K562 (cell line): ENCODE measurements around the gene MGAT4D. TPM values are rescaled to one million over a fixed set of nuclear protein-coding genes. Genes with fewer than 3 reads are reported as not detected.

Source experiments
- ATAC-seq: fragments of 200-7000 bp; cut with Tn5 transposase; 3 replicates; pipeline ENCODE4 v1.9.1; 2020; ENCODE audit warnings: moderate library complexity
- Bru-seq: library from RNA; stranded (reverse); fragments of 400-500 nt; gene quantifications from one replicate; lab custom pipeline; 2021; lab: Mats Ljungman, UMichigan
- BruChase-seq, 2 experiments: library from RNA; stranded (reverse); fragments of 400-500 nt; gene quantifications; one replicate each; lab custom pipeline; 2021; lab: Mats Ljungman, UMichigan
- BruUV-seq: library from RNA; stranded (reverse); fragments of 400-500 nt; replicated peaks from 2 replicates; lab custom pipeline; 2021; lab: Mats Ljungman, UMichigan
- CTCF ChIA-PET: fragments of 300-600 bp; formaldehyde crosslinking; extraction: SDS; loops from one replicate; lab custom pipeline; 2021; ENCODE audit warnings: low intra/inter-chr PET ratio; lab: Yijun Ruan, JAX
- POLR2A ChIA-PET: fragments of 300-600, 350-650 bp; sonication (Branson Sonifier 250); formaldehyde crosslinking; extraction: SDS; loops from one replicate; lab custom pipeline; 2021; ENCODE audit warnings: antibody characterized with exemption, inconsistent platforms; lab: Yijun Ruan, JAX
- DNase-seq, 4 experiments: peaks; one replicate each; pipeline versions ENCODE4 v3.0.0 to v3.0.0-alpha.2; 2011 to 2018; ENCODE audit warnings: low spot score in 3 of 4, mixed read lengths in 3 of 4; ENCODE audit errors: extremely low read depth in 1 of 4
- FAIRE-seq: peaks from 2 replicates; lab custom pipeline; 2011; peaks lifted over from hg19 to GRCh38; lab: Jason Lieb, UNC
- H2AFZ ChIP-seq: 2 replicates; pipeline ENCODE4 v1.6.0; 2011; ENCODE audit warnings: low read depth, low read length, control low read depth, inconsistent platforms
- H3K27ac ChIP-seq: fragments of 200-600 bp; 3 replicates; pipeline ENCODE4 v1.8.0; 2011; ENCODE audit warnings: low read depth, mild to moderate bottlenecking, control low read depth, inconsistent platforms, low read length, moderate library complexity, mixed read lengths; ENCODE audit errors: extremely low read depth
- H3K27me3 ChIP-seq, 2 experiments: fragments of 300-600 bp in 1 of 2; 2 replicates in 1 of 2; 3 replicates in 1 of 2; pipeline versions ENCODE4 v1.6.0 to v1.8.0; 2011; ENCODE audit warnings: inconsistent platforms in 2 of 2, low read length in 2 of 2, mild to moderate bottlenecking in 1 of 2, mixed read lengths in 1 of 2, moderate library complexity in 1 of 2; ENCODE audit not compliant: control insufficient read depth in 2 of 2, insufficient read depth in 2 of 2
- H3K36me3 ChIP-seq: fragments of 300-600 bp; 3 replicates; pipeline ENCODE4 v1.8.0; 2011; ENCODE audit warnings: mild to moderate bottlenecking, low read length, inconsistent platforms; ENCODE audit not compliant: control insufficient read depth, insufficient read depth
- H3K4me1 ChIP-seq, 2 experiments: fragments of 200-600 bp in 1 of 2; replicated peaks in 1 of 2; 2 replicates in 1 of 2; 3 replicates in 1 of 2; pipeline versions ENCODE4 v1.5.1 to v1.8.0; 2011; ENCODE audit warnings: inconsistent platforms in 2 of 2, low read length in 2 of 2, mild to moderate bottlenecking in 1 of 2, mixed read lengths in 1 of 2, moderate library complexity in 1 of 2; ENCODE audit not compliant: control insufficient read depth in 2 of 2, insufficient read depth in 2 of 2
- H3K4me2 ChIP-seq: 2 replicates; pipeline ENCODE4 v1.6.1; 2011; ENCODE audit warnings: low read length, control low read depth, inconsistent platforms, mixed read lengths; ENCODE audit not compliant: insufficient read depth
- H3K4me3 ChIP-seq: fragments of 200-600 bp; sonication (generic), shearing (Covaris generic); 2 replicates; pipeline ENCODE4 v1.5.1; 2016; ENCODE audit warnings: control low read depth, inconsistent platforms
- H3K79me2 ChIP-seq: fragments of 200-600 bp; 3 replicates; pipeline ENCODE4 v1.8.0; 2011; ENCODE audit warnings: low read length, inconsistent platforms; ENCODE audit not compliant: control insufficient read depth, insufficient read depth
- H3K9ac ChIP-seq, 2 experiments: 2 replicates each; pipeline versions ENCODE4 v1.6.0 to v1.6.1; 2011; ENCODE audit warnings: low read depth in 2 of 2, low read length in 2 of 2, control low read depth in 1 of 2, inconsistent platforms in 1 of 2, mild to moderate bottlenecking in 1 of 2, mixed read lengths in 1 of 2; ENCODE audit not compliant: insufficient read depth in 1 of 2
- H3K9me1 ChIP-seq: one replicate; pipeline ENCODE4 v1.6.0; 2011; ENCODE audit warnings: inconsistent platforms, mild to moderate bottlenecking, low read length, moderate library complexity; ENCODE audit not compliant: control insufficient read depth, insufficient read depth
- H3K9me3 ChIP-seq: replicated peaks from 2 replicates; pipeline ENCODE4 v1.5.1; 2011; ENCODE audit warnings: low read depth, low read length, inconsistent platforms; ENCODE audit not compliant: control insufficient read depth, insufficient read depth
- H4K20me1 ChIP-seq: replicated peaks from 2 replicates; pipeline ENCODE4 v1.6.1; 2011; ENCODE audit warnings: low read length, inconsistent platforms, mixed read lengths; ENCODE audit not compliant: control insufficient read depth, insufficient read depth
- AFF4 ChIP-seq: sonication (generic); formaldehyde crosslinking; IDR thresholded peaks from 2 replicates; pipeline ENCODE4 v1.8.0; 2023; ENCODE audit warnings: mild to moderate bottlenecking, missing genetic modification reagents
- EGR1 ChIP-seq: fragments of 450-650 bp; conservative IDR thresholded peaks from 2 replicates; pipeline ENCODE4 v1.6.1; 2017; ENCODE audit warnings: mild to moderate bottlenecking
- GATA2 ChIP-seq: sonication (generic); formaldehyde crosslinking; IDR thresholded peaks from 2 replicates; pipeline ENCODE4 v1.4.0; 2020; ENCODE audit warnings: mild to moderate bottlenecking, missing genetic modification reagents
- HDAC8 ChIP-seq: fragments of 450-650 bp; IDR thresholded peaks from 2 replicates; pipeline ENCODE4 v1.6.1; 2016; ENCODE audit warnings: mild to moderate bottlenecking, missing genetic modification characterization, moderate library complexity, missing compliant biosample characterization
- NCOA6 ChIP-seq: fragments of 450-650 bp; IDR thresholded peaks from 2 replicates; pipeline ENCODE4 v1.6.1; 2017; ENCODE audit warnings: mild to moderate bottlenecking
- NFE2 ChIP-seq: IDR thresholded peaks from 2 replicates; pipeline ENCODE4 v1.6.1; 2014; ENCODE audit warnings: antibody characterized with exemption, low read depth
- NFIX ChIP-seq: fragments of 250-450 bp; sonication (Bioruptor Pico); IDR thresholded peaks from 2 replicates; pipeline ENCODE4 v1.4.0; 2020; ENCODE audit warnings: low read depth, mild to moderate bottlenecking, moderate library complexity
- POLR2G ChIP-seq: fragments of 200-400 bp; formaldehyde crosslinking; IDR thresholded peaks from 2 replicates; pipeline ENCODE4 v1.6.1; 2017; ENCODE audit warnings: low read depth, mild to moderate bottlenecking, antibody characterized with exemption, low read length, moderate library complexity
- RUNX1 ChIP-seq: sonication (generic); IDR thresholded peaks from 2 replicates; pipeline ENCODE4 v1.6.1; 2016; ENCODE audit warnings: antibody characterized with exemption, low read depth
- TRIM24 ChIP-seq, 2 experiments: fragments of 450-650 bp; IDR thresholded peaks; 2 replicates each; pipeline ENCODE4 v1.6.1; 2016
- ZBTB5 ChIP-seq: fragments of 450-650 bp; IDR thresholded peaks from 2 replicates; pipeline ENCODE4 v1.6.1; 2017; ENCODE audit warnings: antibody characterized with exemption
- ZBTB7A ChIP-seq: IDR thresholded peaks from 2 replicates; pipeline ENCODE4 v1.6.1; 2011; ENCODE audit warnings: low read depth, mild to moderate bottlenecking, low read length, moderate library complexity, borderline replicate concordance; ENCODE audit not compliant: control insufficient read depth
- ZNF316 ChIP-seq: fragments of 450-650 bp; IDR thresholded peaks from 2 replicates; pipeline ENCODE4 v1.6.1; 2016
- WGBS: fragments of 100-300 bp; shearing (Covaris generic); methylation state at CpG from one replicate; pipeline ENCODE4 v1.1.6; 2016; ENCODE audit warnings: low coverage, mixed read lengths; ENCODE audit not compliant: insufficient coverage; ENCODE audit errors: missing lambda C conversion rate; 5-methylcytosine and 5-hydroxymethylcytosine counted together
- in situ Hi-C: fragments of 300-500 bp; cut with MboI; formaldehyde crosslinking; loops from 4 replicates; pipeline ENCODE4 v1.15.0; 2018; ENCODE audit warnings: inconsistent platforms, mixed read lengths
- intact Hi-C: fragments of 100-400 bp; cut with micrococcal nuclease; formaldehyde crosslinking; loops from 2 replicates; pipeline ENCODE4 v1.14.2; 2022
- long read RNA-seq, 3 experiments: library from polyadenylated mRNA in 2 of 3; library from RNA in 1 of 3; unstranded in 2 of 3; stranded (forward) in 1 of 3; transcript quantifications; one replicate each; pipeline ENCODE4 v2.0.0, GENCODE V29; 2019 to 2022
- polyA minus RNA-seq, 3 experiments: library from RNA; depleted of rRNA, polyadenylated mRNA; stranded (reverse); fragments of >200 nt; gene quantifications; 2 replicates each; pipeline ENCODE4 v1.2.3, GENCODE V29; 2011
- polyA plus RNA-seq, 8 experiments: library from polyadenylated mRNA; depleted of rRNA in 4 of 8; stranded (reverse) in 5 of 8; unstranded in 3 of 8; fragments of >200 nt; fragmentation: Nextera tagmentation in 2 of 8; fragmentation: Illumina TruSeq in 1 of 8; extraction: Ambion mirVana in 2 of 8; extraction: Trizol in 1 of 8; gene quantifications; 2 replicates each; pipeline versions ENCODE4 v1.2.1 to v1.2.3, GENCODE V29; 2011 to 2014; ENCODE audit warnings: inconsistent platforms in 1 of 8, missing spikeins in 1 of 8
- total RNA-seq, 7 experiments: library from RNA; depleted of rRNA in 6 of 7; stranded (reverse); fragments of >200 nt in 6 of 7; fragmentation: Illumina TruSeq in 2 of 7; extraction: Trizol in 2 of 7; gene quantifications; 2 replicates each; pipeline versions ENCODE4 v1.2.1 to v1.2.3, GENCODE V29; 2011 to 2021; ENCODE audit warnings: low replicate concordance in 1 of 7

MGAT4D gene
- total RNA-seq (2011; cell fraction: chromatin; rRNA removed; ENCODE audit: low replicate concordance) = not detected in 2 replicates
- total RNA-seq (2011; cell fraction: nucleolus; rRNA removed) = not detected in 2 replicates
- not detected in 2 replicates for total RNA-seq (2011; cell fraction: nucleoplasm; rRNA removed)
- total RNA-seq (2014; rRNA removed) = not detected in 2 replicates
- not detected in 2 replicates for total RNA-seq (2014; rRNA removed; fragmentation: Illumina TruSeq; extraction: Trizol)
- total RNA-seq (2015; rRNA removed; fragmentation: Illumina TruSeq; extraction: Trizol) = not detected in 2 replicates
- total RNA-seq (2021) = not detected in 2 replicates
- polyA plus RNA-seq (2011; rRNA removed) = not detected in 2 replicates
- not detected in 2 replicates for polyA plus RNA-seq (2011; cell fraction: cytosol; rRNA removed)
- polyA plus RNA-seq (2011; cell fraction: nucleus; rRNA removed) = not detected in 2 replicates
- polyA plus RNA-seq (2012) = not detected in 2 replicates
- polyA plus RNA-seq (2014; fragmentation: Illumina TruSeq; extraction: Trizol) = not detected in 2 replicates
- not detected for polyA plus RNA-seq (2014; fragmentation: Nextera tagmentation; extraction: Ambion mirVana)
- not detected in 2 replicates for polyA plus RNA-seq (2014; rRNA removed)
- not detected in 2 replicates for polyA minus RNA-seq (2011; rRNA and poly(A)+ RNA removed)
- not detected in 2 replicates for polyA minus RNA-seq (2011; cell fraction: cytosol; rRNA and poly(A)+ RNA removed)
- polyA minus RNA-seq (2011; cell fraction: nucleus; rRNA and poly(A)+ RNA removed) = not detected in 2 replicates
- percentile 4 among the genes with signal in this experiment for Bru-seq, nascent RNA
- BruChase-seq, experiment 1, labeled RNA remaining after a 2-hour chase = not detected
- percentile 4 among the genes with signal in this experiment for BruChase-seq, experiment 2, labeled RNA remaining after a 6-hour chase
- long read RNA-seq, experiment 1 = 0 reads
- long read RNA-seq, experiment 2 = 0 reads
- long read RNA-seq, experiment 3 = 0 reads

DNA sequence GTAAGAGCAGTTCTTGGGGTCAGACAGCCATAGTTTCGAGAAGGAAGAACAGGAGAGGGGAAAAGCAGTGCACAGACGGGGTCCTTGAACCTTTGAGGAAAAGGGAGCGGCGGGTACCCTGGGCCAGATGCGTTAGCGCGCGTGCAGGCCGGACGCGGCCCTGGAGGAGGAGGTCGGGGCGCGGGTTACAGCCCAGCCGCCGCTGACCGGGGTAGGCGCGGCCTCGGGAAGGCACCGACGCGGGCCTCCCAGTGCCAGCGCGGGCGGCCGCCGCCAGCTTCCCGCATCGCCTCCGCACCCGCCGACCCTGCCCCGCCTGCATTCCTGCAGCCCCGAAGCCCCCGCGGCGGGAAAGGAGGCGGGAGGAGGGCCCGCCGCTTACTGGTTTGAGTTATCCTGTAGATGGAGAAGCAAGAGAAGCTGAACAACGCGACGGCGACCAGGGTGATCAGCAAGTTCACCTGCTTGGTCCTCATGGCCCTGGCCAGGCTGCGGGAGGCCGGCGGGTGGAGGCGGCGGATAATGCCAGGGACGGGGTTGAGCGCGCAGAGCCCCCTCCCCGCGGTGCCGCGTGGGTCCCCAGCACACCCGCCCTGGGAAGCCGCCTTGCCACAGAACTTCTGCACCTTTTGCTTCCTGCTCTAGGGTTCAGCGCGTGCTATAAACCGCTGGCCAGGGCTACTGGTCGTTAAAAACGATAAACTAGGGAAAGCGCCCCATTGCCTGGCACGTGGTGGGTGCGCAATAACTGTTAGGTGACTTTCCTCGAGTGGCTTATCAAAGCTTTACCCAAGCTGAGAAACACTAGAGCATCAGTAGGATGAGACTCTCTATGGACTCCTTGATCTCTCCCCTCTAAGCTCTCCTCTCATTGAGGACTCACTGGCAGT, at the start of gene MGAT4D:
MGAT4D (minus strand) TSS at position 547 of the 890 bp plus-strand sequence; CDS start at position 476, 71 bp downstream.
- ATAC-seq = peak; percentile 49; the same call in 2 of the 3 replicates
- in situ Hi-C loops (no loop called here), intact Hi-C loops (loop anchor here (5.0 kb wide), 1 partner anchor 126 kb away; the partner anchor contains the start of gene SCOC)
- no peak within 1 kb of the TSS for H3K27ac ChIP-seq
- H3K36me3 ChIP-seq = no peaks in the 10 kb centered on the region
- 3% methylated on average over 49 of the region's 68 CpGs for WGBS
- H4K20me1 ChIP-seq = no peaks in the 10 kb centered on the region
- BruUV-seq = no TSS peak
- no peaks in the 10 kb centered on the region for H3K79me2 ChIP-seq
- DNase-seq = no peak
- H3K9me1 ChIP-seq = no peaks in the 10 kb centered on the region
- no peaks in the 10 kb centered on the region for H3K9me3 ChIP-seq
- CTCF ChIA-PET = no interaction called here
- H3K4me2 ChIP-seq = no peak within 1 kb of the TSS
- H3K9ac ChIP-seq = no peak within 1 kb of the TSS
- no peak within 1 kb of the TSS for H2AFZ ChIP-seq
- H3K27me3 ChIP-seq = peaks cover 20 to 32% of the 10 kb centered on the region in 2 experiments; a peak in 4 of 5 replicates
- no peak for FAIRE-seq
- peaks cover 0 to 8% of the 10 kb centered on the region in 2 experiments; a peak in 1 of 5 replicates for H3K4me1 ChIP-seq
- H3K4me3 ChIP-seq = no peak within 1 kb of the TSS
- POLR2A ChIA-PET = no interaction called here
- TF ChIP-seq ZBTB5 = no peak
- no peak for TF ChIP-seq RUNX1
- TF ChIP-seq NCOA6 = no peak
- no peak for TF ChIP-seq ZNF316
- no peak for TF ChIP-seq POLR2G
- no peak for TF ChIP-seq AFF4 (CRISPR knock-in tag)
- TF ChIP-seq EGR1 = no peak
- no peak for TF ChIP-seq TRIM24 (IDR thresholded peaks at IDR 0.05)
- TF ChIP-seq HDAC8 = no peak
- no peak for TF ChIP-seq ZBTB7A
- no peak for TF ChIP-seq GATA2 (CRISPR knock-in tag)
- TF ChIP-seq NFE2 = no peak
- no peak for TF ChIP-seq NFIX (CRISPR knock-in tag)
